HG03571 (cell line): ENCODE data around the gene WWTR1.

Experiments
- ATAC-seq: cut with Tn5 transposase; IDR thresholded peaks from one replicate; pipeline ENCODE4 v1.9.1; 2021; ENCODE audit not compliant: unreplicated experiment

The WWTR1 gene

DNA sequence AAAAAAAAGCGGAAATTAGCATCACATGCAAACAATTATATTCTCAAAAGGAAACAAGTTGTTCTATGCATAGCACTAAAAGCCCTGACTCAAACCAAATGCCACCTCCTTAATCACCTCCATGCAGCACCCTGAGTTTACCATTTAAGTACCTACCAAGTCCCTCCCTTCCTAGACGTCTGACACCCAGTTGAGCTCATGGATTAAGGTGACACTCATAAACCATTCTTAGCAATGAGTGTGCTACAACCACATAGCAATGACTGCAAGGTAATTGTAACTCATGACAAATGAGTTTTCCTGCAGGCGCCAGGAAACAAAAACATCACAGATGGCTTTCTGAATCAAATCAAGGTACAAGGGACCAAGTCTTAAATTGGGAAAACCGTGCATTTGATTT, 32.0 kb downstream of the WWTR1 start:
- ATAC-seq = no peak

DNA sequence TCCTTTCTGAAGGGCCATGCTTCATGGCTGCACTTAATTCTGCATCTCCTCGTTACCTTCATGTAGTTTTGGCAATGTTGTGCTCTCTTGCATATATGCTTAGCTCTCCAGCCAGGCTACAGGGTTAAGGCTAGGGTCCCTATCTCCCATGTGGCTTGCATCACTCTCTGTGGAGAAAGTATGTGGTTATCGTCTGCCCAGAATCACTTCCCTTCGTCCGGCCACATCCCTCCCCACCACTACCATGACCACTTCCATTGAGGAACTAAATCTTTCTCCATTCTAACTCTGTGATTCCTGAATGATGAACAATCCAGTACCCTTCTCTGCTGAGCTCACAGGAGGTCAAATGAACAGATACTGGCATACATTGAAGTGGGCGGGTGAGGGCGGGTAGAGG, 34.0 kb downstream of the WWTR1 start:
- ATAC-seq = no peak

DNA sequence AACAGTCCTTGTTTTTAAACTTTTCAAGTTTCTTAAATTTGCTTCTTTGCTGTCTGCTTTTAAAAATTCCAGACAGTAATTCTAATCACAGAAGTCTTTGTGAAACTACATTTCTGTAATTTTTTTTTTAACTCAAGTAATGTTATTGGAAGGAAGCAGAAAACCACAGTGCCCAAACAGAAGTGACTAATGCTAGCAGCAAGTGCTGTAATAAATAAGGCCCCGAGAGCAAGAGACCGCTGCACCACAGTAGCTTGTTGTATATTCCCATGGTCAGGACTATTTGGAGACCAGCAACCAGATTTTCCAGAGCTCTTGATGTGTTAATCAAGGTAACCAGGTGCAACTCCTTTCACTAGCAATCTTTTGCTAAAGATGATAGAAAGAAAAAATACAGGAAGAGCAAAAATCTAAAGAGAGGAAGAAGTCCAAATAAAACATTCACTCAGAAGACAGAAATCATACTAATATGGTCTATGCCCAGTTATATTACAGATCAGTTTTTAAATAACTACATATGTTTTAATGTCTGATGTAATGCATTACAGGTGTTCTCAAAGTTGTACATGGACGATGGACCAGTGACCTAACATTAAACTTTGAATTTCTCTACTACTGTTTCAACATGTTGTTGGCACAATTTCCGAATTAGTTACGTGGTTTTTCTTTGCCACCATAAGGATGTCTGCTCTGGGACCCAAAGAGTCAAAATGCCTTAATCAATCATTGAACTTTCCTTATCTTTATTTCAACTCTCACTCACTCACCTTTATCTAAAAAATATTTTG, 36.4 kb downstream of the WWTR1 start:
- no peak for ATAC-seq

DNA sequence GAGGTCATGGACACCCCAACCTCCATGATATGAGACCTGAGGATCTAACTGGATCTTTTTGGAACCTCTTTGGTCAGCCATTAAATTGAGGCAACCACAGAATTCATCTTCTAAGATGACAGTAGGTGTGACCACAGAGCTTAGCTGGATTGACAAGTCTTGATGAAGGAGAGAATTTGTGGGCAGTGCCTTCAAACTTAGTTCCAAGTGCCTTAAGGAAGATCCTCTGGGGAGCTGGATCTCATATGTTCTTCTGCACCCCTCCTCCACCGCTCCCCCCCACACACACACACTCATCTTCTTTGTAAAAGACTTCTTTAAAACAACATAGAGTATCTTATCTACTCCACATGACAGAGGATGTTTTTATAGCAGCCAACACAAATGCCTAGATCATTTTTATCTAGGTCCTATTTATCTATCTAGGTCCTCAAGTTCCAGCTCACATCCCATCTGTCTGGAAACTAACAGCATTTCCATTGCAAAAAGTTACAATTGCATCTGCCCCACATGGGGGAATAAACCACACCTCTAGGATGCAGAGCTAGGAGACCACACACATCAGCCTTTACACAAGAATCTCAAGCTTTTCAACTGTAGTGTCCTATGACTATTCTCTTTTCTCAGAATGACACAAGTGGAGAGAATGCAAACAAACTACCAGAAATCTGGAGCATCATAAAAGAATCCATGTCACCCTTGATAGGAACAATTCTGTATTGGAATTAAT, 37.4 kb downstream of the WWTR1 start:
- ATAC-seq = no peak

DNA sequence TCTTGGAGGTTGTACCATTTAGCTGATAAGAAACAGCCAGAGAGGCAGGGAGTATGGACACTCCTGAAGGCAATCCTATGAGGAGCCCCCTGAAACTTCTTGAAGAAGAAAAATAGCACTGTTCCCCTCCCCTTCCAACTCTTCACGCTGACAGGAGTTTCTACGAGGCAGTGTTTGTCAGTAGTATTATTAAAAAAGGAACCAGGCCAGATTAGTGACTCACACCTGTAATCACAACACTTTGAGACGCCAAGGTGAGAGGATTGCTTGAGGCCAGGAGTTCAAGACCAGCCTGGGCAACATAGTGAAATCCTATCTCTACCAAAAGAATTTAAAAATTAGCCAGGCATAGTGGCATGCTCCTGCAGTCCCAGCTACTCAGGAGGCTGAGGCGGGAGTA, 38.7 kb downstream of the WWTR1 start:
- ATAC-seq = no peak

DNA sequence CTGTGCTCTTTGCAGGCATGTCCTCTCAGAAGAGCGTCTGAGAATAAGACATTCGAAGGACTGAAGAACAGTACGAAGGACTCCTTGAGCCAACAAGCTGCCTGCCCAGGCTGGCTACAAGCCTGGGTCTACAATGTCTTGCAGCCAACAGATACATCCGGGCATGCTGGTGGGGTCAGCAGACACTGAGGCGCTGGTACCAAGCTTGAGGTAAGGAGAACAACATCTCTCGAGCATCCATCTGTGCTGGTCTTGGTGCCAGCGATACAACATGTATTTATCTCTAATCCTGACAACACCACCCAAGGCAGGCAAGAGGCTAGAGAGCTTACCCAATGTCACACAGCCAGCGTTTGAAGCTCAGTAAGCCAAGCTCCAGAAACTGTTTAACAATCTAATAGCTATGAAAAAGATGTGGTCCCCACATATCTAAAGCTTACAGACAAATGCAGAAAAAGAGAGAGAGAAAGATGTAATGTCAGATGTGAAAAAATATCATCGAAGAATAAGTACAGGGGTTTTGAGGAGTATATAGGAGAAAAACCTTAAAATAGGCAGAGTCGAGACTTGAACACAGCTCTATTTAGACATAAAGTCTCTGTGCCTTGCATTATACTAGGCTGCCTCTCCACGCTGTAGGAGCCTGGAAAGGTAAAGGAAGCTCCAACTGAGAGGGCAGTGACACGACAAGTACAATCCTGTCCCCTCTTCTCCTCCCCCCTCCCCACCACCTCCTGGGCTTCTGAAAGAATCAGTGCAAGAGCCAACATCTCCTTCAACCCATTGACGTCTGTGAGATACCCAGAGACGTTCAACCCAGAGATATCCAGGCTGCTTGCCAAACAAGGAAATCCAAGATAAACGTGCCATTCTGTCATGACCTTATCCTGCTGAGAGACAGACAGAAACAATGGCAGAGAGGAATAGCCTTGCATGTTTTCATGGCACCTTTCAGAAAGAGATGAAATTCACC, 39.4 kb downstream of the WWTR1 start:
- no peak for ATAC-seq

DNA sequence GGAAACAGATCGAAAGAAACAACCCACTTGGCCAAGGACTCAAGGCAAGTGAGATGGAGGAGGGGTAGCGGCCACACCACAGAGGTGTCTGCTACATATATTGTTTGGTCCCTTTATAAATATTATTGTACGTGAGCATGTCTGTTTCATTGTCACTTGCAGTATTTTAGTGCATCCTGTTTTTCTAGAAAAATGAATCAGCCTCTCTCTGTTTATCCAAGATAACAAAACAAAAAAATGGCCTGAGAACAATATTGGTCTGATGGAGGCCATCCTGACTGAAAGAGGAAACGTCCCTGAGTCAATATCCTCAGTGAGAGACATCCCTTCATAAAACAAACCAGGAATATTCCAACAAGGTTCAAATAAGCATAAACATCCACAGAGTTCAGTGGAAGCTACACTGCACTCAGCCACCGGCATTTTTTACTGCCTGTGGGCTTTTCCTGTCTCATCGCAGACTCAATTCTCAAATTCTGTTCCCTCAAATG, 42.0 kb downstream of the WWTR1 start:
- ATAC-seq = no peak

DNA sequence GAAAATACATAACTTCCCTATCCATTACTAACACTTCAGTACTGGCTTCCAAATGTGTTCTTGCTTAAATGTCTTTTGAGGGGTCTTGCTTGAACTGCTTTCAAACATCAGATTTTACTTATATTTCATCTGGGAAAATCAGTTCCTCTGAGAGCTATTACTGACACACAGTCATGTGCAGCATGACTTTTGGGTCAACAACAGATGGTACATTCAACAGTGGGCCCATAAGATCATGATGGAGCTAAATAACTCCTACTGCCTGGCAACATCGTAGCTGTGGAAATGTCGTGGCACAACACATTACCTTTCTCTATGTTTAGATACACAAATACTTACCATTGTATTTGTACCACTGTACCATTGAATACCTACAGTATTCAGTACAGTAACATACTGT, 43.8 kb downstream of the WWTR1 start:
- ATAC-seq = no peak

DNA sequence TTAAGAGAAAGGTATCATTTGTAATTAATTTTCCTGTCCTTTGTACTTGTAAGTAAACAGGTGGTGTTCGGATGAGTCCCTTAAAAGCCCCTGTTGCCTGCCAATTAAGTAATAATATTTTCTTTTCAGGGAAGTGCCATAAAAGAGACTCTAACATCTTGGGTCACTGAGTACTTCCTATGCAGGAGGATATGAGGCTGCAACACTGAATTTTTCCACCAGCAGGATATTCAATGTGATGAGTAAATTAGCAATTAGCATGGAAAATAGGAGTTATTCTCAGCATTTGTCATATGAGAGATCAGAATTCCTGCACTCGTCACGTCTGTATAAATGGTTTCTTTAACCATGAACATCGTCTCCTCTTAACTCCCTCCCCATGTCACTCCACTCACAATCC, 45.4 kb downstream of the WWTR1 start:
- no peak for ATAC-seq

DNA sequence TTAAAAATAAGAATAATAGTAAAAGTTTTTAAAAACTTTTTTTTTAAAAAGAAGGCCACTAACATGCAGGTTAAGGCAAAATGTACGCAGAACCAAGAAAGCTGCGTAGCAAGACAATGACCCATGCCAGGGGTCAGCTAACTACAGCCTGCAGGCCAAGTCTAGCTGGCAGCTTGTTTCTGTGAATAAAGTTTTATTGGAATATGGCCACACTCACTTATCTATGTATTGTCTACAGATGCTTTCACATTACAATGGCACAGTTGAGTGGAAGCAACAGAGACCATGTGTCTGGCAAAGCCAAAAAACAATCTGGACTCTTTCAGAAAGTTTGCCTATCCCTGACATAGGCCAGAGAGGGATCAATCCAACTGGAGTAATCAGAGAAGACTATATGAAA, 46.7 kb downstream of the WWTR1 start:
- no peak for ATAC-seq

DNA sequence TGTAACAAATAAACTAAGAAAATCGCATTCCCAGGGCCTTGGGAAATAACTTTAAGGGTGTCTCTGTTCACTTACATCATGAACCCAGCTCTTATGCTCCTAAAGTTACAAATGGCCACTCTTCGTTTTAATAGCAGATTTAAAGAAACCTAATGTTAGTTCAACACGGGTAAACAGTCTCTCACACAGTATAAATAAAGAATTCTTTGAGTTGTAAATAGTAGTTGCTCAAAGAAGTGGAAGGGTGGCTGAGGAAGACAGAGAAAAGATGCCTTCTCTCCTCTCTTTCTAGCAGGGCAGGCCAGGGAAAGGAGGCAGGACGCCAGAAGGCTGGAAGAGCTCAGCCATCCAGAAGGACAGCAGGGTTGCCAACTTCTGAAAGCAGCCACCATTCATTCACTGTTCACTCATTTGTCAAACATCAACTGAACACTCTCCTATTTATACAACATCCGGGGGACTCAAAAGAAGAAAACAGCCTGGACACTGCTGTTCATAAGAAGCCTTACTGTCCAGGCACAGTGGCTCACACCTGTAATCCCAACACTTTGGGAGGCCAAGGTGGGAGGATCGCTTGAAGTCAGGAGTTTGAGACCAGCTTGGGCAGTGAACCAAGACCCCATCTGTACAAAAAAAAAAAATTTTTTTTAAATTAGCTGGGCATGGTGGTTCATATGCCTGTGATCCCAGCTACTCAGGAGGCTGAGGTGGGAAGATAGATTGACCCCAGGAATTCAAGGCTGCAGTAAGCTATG, 47.3 kb downstream of the WWTR1 start:
- no peak for ATAC-seq

DNA sequence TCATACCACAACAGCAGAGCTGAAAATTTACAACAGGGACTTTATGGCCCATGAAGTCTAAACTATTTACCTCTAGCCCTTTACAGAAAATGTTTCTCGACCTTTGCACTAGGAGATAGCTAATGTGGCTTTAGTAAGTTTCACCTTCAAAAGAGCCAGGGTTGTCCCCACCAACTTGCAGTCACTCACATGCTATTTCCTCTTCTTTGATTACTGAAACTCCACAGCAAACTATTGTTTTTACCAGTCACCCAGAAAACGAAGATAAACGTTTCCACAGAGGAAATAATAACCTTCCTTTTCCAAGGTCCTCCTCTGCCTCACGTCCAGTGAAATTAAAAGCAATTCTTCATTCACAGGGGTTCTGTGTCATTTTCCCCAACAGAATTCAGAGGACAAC, 48.2 kb downstream of the WWTR1 start:
- peak; percentile 89 for ATAC-seq

DNA sequence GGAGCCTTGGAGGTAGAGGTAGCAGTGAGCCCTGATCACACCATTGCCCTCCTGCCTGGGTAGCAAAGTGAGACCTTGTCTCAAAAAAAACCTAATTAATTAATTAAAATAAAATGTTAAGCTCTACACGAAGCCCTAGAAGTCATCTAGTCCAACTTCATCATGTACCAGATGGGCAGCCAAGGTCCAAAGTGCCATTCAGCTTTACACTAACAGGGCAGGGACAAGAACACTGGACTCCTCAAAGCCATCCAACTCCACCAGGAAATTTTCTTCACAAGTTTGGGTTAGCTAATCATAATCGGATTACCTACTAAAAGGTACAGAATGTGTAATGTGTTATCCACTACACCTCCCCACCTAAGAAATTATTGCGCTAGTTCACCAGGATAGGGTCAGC, 48.8 kb downstream of the WWTR1 start:
- no peak for ATAC-seq

DNA sequence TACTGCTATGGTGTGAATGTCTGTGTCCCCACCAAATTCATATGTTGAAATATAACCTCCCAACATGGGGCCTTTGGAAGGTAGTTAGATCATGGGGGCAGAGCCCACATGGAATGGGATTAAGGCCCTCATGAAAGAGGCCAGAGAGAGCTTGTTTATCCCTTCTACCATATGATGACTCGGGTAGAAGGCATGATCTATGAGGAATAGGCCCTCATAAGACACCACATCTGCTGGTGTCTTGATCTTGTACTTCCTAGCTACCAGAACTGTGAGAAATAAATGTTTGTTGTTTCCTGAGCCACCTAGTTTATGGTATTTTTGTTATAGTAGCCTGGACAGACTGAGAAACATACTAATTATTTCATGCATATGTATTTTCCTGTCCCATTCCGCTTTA, 51.9 kb downstream of the WWTR1 start:
- no peak for ATAC-seq

DNA sequence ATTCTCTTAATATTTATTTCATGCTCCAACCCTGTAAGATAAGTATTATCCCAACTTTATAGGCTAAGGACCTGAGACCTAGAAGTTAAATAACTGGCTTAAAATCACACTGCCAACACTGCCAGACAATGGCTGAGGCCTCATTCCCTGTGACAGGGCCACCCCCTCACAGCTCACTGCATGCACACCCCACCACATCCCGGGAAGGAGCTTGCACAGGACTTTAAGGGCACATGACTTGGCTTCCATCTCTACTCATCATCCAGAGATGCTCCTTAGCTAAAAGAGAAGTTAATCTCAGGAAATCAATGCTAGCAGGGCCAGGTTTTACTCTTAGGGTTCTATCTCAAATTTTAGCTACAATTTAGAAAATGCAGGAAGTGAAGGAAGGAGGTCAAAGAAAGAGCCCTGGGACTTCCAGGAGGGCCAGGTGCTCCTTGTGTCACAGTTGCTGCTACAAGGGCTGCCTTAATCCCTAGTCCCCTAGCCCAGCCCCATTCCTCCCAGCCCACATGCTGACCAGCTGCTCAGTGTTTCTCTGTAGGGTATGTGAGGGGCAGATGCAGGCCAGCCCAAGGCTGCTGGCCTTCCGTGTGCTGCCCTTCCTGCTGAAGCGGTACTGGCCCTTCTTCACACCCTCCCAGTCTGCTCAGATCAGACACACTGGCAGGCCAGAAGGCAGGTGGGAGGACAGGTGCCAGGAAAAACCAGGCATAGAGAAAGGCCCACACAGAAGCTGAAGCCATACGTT, 53.5 kb downstream of the WWTR1 start:
- ATAC-seq = no peak

DNA sequence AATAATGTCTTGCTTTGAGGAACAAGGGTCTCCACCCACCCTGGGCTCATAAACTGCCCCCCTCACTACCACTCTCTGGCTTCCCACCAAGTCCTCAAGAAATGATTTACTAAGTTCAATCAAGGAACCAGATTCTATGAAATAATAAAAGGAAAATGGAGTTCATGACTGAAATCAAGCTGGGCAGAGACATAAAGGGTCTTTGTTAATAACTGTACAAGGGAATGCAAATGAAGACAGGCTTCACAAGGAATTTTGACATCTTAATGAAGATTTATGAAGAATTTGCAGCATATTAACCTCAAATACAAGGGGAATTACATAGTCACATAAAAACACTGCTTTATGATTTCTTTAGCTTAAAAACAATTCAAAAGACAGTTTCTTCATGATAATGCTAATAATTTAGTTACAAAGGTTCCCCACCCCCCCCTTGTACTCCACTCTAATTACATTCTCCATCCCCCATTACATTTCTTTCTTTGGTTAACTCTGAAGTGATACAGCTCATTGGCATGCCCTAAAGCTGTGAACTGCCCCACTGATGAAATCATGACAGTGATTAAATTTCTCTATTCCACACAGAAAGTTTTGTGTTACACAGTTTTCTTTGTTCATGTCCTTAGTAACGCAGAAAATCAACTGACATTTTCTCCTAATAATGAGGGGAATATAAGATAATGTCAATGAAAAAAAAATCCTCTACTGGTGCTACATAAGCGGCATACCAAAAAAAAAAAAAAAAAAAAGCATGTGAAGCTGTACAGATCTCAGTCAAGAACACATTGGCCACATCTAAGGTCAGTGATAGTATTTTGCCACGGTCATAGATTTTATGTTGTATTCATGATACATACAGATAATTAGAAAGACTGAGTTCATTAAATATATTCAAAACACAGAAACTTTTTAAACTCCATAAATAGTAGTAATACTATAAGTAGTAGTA, 54.4 kb downstream of the WWTR1 start:
- no peak for ATAC-seq

DNA sequence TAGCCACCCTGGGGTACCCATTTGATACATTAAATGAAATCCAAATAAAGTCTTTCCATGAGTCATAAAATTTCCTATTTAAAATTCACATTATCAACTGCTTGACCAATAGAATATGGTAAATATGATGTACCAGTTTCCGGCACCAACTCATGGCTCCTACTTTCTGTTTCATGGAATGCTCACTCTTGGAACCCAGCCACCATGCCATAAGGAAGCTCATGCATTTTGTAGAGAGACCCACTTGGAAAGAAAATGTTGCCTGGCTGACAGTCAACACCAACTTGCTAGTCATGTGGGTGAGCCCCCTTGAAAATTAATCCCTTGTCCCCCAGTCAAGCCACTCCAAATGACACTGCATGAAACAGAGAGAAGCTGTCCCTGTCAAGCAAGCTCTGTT, 57.2 kb downstream of the WWTR1 start:
- ATAC-seq = no peak

DNA sequence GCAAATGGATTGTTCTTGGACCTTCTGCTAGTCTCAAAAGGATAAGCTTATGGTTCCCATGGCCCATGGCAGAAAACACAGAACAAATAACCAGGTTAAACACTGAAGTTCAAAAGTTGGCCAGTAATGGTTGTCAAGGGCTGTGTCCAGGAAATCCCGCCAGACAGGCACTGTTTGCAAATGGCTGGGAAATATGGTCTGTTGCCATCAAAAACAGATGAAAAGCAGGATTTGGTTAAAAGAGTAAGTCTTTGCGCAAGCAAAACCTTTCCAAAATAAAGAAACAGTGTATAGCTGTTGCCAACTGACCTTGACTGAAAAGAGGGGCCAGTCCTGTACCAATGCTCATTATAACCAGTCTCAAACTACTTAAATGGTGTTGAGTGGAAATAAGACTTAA, 58.6 kb downstream of the WWTR1 start:
- no peak for ATAC-seq
